HG03571 (cell line): ENCODE data around the gene KIAA0232.
"Not testable (repeated sequence)": the region's sequence is repeated elsewhere in the genome, so short reads cannot be mapped to it uniquely, and the experiment has no call there.

ENCODE experiments used
- ATAC-seq: cut with Tn5 transposase; IDR thresholded peaks from one replicate; pipeline ENCODE4 v1.9.1; 2021; ENCODE audit not compliant: unreplicated experiment

The KIAA0232 gene

DNA sequence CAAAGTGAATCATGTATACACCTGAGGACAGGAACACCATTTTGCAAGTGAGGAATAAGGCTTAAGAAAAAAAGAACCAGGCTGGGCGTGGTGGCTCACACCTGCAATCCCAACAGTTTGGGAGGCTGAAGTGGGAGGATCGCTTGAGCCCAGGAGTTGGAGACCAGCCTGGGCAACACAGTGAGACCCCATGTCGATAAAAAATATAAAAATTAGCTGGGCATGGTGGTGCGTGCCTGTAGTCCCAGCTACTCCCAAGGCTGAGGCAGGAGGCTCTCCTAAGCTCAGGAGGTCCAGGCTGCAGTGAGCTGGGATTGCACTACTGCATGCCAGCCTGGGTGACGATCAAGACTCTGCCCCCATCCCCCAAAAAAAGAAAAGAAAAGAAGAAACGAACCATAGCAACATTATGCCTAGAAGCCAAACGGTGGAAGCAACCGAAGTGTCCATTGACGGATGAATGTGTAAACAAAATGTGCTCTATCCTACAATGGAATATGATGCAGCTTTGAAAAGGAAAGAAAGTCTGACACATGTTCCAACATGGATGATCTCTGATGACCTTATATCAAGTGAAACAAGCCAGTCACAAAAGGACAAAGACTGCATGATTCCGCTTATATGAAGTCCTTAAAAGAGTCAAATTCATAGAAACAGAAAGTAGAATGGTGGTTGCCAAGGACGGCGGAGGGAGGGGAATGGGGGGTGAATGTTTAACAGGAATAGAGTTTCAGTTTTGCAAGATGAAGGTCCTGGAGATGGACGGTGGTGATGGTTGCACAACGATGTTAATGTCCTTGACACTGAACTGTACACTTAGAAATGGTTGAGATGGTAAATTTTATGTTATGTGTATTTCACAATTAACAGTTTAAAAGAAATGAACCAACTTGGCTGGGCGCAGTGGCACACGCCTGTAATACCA is 8.6 kb upstream of the KIAA0232 start:
- ATAC-seq: no peak

DNA sequence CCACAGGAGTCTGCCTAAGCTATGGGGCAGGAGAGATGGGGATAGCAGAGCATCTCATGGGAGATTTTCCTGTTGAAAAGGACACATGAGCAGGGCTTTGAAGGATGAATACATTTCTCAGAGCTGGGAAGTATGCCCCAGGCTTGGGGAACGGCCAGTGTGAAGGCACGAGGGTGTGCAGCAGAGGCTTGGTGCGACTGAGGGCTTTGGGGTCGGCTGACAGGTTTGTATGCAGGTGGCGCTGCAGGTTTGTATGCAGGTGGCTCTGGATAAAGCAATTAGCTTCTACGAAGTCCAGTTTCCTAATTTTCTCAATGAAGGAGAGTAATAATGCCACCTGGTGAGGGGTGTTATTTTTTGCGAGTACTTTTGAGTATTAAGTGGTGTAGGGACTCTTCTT is 6.8 kb upstream of the KIAA0232 start:
- ATAC-seq: no peak

DNA sequence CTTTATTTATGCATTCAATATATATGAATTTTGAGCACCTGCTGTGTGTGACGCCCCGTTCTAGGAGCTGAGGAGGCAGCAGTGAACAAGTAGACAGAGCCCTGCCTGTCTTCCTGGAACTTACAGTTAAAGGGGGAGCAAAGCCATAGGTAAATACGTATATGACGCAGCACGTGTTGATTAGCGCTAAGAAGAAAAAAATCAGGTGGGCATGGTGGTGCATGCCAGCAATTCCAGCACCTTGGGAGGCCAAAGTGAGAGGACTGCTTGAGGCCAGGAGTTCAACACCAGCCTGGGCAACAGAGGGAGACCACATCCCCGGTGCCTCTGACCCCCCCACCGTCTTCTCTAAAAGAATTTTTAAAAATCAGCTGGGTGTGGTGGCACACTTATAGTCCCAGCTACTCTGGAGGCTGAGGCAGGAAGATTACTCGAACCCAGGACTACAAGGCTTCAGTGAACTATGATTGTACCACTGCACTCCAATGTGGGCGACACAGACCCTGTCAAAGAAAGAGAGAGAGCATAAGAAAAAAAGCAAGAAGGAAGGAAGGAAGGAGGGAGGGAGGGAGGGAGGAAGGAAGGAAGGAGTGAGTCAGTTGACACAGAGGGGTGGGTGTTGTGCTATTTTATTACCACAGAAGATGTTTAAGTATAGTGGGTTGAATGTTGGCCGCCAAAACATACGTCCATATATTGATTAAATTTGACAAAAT is 5.4 kb upstream of the KIAA0232 start:
- ATAC-seq: no peak

DNA sequence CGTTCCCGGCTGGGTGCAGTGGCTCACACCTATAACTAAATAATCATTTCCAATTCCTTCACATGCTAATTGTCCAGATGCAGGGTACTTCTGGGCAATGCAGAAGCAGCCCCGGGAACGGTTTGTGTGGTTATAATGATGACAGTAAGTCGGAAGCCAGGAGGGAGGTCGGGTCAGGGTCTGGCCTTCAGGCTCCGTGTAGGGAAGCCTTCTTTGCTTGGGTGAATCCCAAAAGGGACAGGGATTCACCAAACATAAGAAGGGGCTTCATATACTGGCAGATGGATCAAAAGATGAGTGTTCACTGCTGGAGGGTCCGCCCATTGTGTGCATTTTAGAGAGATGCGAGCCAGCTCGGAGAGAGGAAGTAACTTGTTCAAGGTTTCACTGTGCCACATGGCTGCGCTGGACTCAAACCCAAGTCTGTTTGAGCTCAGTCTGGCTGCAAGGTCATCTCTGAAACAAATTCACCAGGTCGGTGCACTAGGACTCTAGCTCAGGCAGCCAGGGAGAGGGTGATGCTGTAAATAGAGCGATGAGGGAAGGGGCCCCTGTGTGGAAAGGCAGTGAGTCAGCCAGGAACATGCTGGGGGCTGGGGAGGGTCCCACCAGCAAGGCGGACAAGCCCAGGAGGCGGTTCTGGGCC is 4.8 kb upstream of the KIAA0232 start:
- no peak for ATAC-seq

DNA sequence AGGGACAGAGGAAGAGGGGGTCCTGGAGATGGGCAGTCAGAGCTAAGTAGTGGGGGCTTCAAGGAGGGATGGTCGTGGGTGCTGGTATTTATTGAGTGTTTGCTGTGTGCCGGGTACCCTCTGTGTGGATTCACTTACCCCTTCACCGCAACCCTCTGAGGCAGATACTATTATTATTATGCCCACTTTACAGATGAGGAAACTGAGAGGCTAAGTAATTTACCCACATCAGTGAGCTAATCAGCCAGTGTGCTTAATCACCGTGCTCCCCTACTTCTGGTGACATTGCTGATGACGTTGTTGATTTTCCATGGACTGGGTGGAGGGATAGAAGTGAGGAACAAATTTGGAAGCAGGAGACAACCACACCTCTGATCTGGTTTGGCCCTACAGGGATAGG is 4.1 kb upstream of the KIAA0232 start:
- ATAC-seq: no peak

DNA sequence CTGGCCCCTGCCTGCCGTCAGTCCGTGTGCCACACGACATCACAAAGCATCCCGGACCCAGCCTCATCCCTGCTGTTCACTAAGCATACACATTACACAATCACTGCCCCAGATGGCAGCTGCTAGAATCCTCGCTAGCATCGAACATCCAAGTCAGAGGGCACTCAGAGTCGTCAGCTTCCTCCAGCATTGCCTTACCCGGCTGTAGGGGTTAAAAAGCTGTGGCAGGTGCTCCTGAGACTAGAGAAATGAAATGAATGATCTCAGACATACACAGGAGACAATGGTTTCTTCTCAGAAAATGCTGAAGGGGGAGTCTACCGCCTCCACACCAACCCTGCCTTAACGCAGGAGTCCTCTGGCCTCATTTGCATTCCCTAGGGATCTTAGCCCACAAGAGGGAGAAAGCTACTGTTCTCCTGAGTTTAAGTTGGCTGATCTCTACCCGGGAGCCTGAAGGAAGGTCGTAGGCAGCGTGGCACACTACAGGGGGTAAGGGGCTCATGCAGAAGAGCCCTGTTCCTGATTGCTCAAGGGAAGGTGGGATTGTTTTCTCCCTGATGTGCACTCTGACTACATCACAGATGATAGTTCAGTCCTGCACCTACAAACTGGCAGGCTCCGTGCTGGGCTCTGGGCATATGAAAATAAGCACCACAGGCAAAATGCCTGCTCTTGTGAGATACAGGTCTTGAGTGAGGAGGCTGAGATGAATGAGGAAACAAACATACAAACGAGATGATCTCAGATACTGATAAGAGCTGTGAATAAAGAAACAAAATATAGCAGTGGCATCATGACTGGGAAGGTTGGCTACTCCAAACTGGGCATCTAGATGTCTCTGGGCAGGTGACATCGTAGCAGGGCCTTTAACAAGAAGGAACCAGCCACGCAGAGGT is 2.6 kb upstream of the KIAA0232 start:
- ATAC-seq: no peak

DNA sequence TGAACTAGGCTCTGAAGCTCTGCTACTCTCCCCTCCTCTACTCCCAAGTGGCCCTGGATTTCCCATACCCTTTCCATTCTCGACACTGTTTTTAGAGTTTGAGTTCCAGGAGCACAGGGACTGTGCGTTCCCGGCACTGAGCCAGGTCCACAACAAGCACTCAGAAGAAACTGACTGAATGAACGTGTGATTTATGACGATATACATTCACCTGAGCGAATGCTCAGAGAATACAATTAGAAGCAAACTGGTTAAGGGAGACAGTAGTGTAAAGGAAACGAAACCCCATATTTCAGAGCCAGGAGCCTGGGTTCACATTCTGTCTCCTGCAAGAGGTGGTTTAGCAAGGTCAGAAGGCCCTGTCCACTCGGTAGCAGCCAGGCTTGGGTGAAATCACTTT is 1.4 kb upstream of the KIAA0232 start:
- ATAC-seq: no peak

DNA sequence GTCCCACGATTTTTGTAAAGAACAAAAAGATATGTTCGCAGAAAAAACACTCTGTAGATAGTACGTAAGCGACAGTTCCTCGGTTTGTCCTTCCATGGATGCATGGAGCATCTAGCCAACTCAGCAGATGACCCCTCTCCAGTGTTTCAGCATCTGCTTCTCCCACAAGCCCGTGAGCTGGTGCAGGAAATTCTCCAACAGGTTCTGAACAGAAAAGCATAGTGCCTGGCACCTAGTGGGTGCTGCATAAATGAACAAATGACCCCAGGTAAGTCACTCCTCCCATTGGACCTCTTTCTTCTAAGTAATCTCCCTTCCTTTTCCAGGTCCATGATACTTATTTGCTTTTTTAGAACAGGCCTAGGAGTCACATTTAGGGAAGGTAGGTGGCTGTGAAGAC is 966 bp upstream of the KIAA0232 start:
- no peak for ATAC-seq

DNA sequence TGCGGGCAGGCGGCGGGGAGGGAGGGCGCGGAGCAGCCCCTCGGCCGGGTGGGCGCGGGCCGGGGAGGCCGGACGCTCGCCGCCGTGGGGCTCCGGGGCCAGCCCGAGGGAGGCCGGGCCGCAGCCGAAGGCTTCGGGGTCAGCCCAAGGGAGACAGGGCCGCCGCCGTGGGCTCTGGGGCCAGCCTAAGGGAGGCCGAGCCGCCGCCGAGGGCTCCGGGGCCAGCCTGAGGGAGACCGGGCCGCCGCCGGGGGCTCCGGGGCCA is 251 bp downstream of the KIAA0232 start:
- ATAC-seq: peak; percentile 22

DNA sequence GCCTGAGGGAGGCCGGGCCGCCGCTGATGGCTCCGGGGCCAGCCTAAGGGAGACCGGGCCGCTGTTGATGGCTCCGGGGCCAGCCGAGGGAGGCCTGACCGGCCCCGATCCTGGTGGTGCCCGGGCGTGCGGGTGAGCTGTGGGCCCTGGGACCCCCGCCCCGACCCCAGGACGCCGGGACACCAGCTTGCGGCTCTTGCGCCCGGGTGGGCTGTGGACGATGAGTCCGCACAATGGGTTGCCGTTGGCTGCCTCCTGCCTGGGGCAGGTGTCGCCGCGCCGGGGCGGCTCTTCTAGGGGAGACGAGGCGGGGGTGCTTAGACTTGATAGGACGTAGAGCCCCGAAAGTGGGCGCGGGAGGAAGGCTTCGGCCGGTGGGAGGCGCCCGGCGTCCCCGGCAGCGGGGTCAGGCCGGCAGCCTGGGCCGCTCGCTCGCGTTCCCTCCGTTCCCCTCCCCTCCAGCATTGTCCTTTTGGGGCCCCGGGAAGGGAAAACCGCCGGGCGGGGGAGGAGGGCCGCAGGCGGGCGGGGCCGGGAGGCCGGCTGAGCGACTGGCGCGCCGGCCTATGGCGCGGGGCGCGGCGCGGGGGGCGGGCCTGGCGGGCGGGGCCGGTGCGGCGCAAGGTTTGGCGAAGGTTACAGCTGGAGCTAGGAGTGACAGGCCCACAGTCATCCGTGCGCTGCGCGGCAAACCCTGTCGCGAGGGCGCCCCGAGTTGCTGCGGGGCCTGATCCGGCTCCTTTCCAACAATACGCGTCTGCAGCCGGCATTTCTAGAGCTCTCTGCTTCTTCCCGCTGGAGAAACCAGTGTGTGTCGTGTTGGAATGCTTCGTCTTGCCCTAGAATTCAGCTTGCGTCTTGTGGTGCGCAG is 819 bp downstream of the KIAA0232 start:
- peak; percentile 65 for ATAC-seq

DNA sequence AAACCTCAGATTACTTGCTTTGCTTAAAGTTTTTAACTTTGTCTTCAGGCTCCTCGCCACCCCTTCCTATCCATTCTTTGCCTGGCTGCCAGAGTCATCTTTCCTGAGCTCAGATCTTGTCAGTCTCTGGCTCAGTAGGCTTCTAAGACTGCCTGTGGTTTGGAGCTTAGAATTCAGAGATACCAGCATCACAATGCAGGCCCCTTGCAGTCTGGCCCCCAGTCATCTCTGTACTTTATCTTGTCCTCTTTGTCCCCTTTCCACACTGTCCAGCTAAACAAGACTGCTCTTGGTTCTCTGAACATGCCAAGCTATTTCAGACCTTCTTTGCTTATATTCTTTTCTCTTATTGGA is 3.0 kb downstream of the KIAA0232 start:
- no peak for ATAC-seq

DNA sequence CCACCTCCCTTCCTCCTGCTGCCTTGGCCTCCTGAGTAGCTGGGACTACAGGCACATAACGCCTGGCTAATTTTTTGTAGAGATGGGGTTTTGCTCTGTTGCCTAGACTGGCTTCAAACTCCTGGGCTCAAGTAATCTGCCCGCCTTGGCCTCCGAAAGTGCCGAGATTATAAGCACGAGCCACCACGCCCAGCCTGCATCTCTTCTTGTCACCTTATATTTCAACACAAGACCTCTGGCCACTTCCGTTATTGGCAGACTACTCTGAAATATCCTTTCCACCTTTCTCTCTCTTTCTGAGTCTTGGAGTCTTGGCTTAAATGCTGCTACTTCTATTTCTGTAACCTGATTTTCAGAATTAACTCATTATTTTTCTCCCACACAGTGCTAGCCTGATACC is 5.6 kb downstream of the KIAA0232 start:
- ATAC-seq: no peak

DNA sequence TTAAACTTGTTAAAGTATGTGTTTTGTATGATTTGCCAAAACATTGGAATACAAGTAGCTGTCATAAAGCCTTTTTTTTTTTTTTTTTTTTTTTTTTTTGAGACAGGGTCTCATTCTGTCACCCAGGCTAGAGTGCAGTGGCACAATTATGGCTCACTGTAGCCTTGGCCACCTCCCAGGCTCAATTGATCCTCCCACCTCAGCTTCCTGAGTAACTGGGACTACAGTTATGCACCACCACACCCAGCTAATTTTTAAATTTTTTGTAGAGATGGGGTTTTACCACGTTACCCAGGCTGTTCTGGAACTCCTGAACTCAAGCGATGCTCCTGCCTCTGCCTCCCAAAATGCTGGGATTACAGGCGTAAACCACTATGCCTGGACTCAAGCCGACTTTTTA is 8.7 kb downstream of the KIAA0232 start:
- ATAC-seq: not testable (repeated sequence)

DNA sequence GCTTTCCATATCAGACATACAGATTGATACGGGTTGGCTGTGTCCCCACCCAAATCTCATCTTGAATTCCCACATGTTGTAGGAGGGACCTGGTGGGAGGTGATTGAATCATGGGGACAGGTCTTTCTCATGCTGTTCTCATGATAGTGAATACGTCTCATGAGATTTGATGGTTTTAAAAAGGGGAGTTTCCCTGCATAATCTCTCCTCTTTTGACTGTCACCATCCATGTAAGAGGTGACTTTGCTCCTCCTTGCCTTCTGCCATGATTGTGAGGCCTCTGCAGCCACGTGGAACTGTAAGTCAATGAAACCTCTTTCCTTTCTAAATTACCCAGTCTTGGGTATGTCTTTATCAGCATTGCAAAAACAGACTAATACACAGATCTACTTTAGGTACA is 9.3 kb downstream of the KIAA0232 start:
- not testable (repeated sequence) for ATAC-seq

DNA sequence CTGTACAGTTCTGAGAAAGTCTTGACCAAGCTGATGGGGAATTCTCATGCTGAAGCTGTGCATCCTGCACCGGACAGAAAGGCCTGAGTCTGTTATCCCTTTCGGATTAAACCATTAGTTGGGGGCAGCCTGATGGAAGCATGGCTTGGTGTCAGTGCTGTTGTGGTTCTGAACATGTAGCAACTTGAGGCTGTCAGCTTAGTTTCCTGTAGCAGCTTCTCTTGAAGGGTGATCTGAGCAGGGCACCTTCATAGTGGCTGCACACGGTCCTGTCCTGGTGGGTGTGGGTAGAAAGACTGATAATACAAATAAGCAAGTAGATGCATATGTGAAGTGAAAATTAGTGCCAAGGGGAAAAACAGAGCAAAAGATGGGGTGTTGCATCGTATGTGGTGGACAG is 11.7 kb downstream of the KIAA0232 start:
- no peak for ATAC-seq

DNA sequence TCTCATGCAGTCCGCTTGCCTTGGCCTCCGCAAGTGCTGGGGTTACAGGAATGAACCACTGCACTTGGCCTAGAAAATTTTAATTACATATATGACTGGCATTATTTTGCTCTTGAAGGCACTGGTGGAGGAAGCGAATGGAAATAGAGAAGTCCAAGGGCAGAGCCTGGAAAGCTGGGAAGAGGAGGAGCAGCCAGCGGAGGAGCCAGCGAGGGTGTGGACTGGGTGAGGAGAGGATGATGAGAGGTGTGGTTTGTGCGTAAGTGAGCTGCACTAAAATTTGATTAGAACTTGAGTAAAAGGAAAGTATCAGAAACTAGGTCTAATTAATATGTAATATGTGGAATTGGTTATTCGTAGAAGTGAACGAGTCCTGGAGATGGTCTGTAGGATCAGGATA is 13.3 kb downstream of the KIAA0232 start:
- no peak for ATAC-seq

DNA sequence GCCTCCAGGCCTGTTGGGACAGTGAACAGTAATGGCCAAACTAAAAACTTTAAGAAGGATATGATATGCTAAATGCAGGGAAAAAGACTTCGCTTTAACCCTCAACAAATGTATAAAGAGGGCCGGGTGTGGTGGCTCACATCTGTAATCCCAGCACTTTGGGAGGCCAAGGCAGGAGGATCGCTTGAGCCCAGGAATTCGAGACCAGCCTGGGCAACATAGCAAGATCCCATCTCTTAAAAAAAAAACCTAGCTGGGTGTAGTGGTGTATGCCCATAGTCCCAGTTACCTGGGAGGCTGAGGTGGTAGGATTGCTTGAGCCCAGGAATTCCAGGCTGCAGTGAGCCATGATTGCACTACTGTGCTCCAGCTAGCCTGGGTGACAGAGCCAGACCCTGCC is 14.8 kb downstream of the KIAA0232 start:
- ATAC-seq: not testable (repeated sequence)

DNA sequence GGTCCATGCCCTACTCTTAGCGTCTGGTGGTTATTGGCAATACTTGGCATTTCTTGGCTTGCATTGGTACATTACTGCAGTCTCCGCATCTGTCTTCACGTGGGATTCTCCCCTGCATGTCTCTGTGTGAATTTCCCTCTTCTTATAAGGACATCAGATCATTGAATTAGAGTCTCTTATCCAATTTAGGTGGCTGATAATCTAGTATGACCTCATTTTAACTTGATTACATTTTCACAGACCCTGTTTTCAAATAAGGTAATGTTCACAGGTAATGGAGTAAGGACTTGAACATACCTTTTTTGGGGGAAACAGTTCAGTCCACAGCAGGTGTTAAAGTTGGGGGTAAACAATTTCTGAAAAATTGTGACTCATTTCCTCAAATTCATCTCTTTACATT is 16.6 kb downstream of the KIAA0232 start:
- no peak for ATAC-seq

DNA sequence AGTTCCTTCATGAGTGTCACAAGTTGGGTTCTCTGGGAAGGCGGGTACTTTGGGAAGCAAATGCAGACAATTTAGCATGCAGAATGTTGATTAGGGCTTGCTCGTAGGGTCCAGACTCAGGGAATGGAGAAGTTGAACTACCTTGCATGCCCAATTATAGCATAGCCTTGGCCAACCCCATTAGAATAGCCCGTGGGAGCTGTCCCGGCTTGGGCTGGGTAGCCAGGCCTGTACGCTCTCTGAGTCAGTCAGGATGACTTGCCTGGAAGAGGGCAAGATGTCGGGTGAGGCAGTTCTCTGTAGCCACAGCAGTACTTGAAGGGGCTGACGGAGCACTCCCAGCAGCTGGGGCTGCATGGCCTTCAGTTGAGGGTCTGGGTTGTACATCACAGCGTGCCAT is 19.5 kb downstream of the KIAA0232 start:
- ATAC-seq: no peak

DNA sequence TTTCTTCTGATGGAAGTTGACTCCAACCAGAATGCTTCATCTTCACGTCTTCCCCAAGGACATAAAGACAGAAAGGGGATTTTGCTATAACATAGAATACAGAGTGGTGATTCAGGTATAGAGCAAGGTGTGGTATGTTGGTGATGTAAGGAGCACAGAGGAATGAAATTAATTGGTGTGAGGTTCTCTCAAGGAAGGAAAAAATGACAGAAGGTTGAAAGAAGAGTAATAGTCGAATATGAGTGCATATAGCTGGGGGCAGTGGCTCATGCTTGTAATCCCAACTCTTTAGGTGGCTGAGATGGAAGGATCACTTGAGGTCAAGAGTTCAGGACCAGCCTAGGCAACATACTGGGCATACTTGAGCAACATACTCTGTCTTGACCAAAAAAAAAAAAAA is 20.1 kb downstream of the KIAA0232 start:
- no peak for ATAC-seq
